ENCODE results near the gene SPTBN5. TPM values are rescaled to one million over a fixed set of nuclear protein-coding genes. Genes with fewer than 3 reads are reported as not detected.

The SPTBN5 gene
- total and polyA plus RNA-seq, 2 donors (not counting 1 experiment from before 2014, with no cell fraction given) = 0.55 to 1.4 TPM

DNA sequence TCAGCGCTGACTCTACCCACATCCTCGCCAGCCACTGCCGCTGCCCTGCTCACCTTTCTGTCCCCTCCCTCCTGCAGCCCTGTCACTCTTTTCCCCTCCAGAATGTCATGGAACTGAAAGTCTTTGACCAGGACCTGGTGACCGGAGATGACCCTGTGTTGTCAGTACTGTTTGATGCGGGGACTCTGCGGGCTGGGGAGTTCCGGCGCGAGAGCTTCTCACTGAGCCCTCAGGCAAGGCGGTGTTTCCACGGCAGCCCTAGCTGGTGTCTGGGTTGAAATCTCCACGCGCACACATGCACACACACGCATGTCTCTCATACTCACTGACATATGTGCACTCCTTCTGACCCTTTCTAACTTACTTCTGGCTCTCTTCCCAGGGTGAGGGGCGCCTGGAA lies 53.2 kb downstream of the SPTBN5 start:
- peaks cover 0 to 14% of the 10 kb centered on the region in 2 experiments for H3K36me3 ChIP-seq (replicated peaks in 1 of 2; ENCODE audit: control extremely low read depth in 1 of 2, control insufficient read depth in 1 of 2, extremely low read depth in 1 of 2, insufficient read depth in 2 of 2, low read length in 1 of 2)
- H3K9me3 ChIP-seq (ENCODE audit: control extremely low read depth in 1 of 3, control insufficient read depth in 2 of 3, insufficient read depth in 1 of 3, low read length in 2 of 3) = no peaks in the 10 kb centered on the region
- DNase-seq = no peak
- H3K27me3 ChIP-seq (replicated peaks in 1 of 4; ENCODE audit: control extremely low read depth in 1 of 4, control insufficient read depth in 3 of 4, insufficient read depth in 4 of 4, low read length in 3 of 4) = no peaks in the 10 kb centered on the region
- H3K4me3 Mint-ChIP-seq = no peak overlapping the region
- H2AFZ ChIP-seq (ENCODE audit: insufficient read depth, low read depth, low read length, poor library complexity, severe bottlenecking) = no peak overlapping the region
- no peak overlapping the region for H3K27ac ChIP-seq (ENCODE audit: low read length in 2 of 2)
- no peaks in the 10 kb centered on the region for H3K4me1 Mint-ChIP-seq
- intact Hi-C loops (cut with micrococcal nuclease) = no loop called here
- CTCF ChIA-PET = no interaction called here
- WGBS (ENCODE audit: insufficient coverage) = over 99% methylated on average over 13 of the region's 15 CpGs
- no peaks in the 10 kb centered on the region for H3K27me3 Mint-ChIP-seq
- H3K4me2 ChIP-seq (replicated peaks; ENCODE audit: low read depth, low read length, poor library complexity, severe bottlenecking) = no peak overlapping the region
- no peak overlapping the region for H3K4me3 ChIP-seq (ENCODE audit: control extremely low read depth in 1 of 5, extremely low read depth in 1 of 5, insufficient read depth in 1 of 5, low read depth in 2 of 5, low read length in 4 of 5)
- no peak overlapping the region for H3K27ac Mint-ChIP-seq
- H3K9ac ChIP-seq (ENCODE audit: low read length) = no peak overlapping the region
- H3K4me1 ChIP-seq (ENCODE audit: control insufficient read depth in 2 of 2, insufficient read depth in 2 of 2, low read length in 2 of 2) = no peaks in the 10 kb centered on the region
- POLR2A ChIA-PET = no interaction called here
- H3K79me2 ChIP-seq (ENCODE audit: control insufficient read depth, insufficient read depth, low read length) = no peaks in the 10 kb centered on the region
- H4K20me1 ChIP-seq (ENCODE audit: control insufficient read depth, insufficient read depth, low read length, poor library complexity, severe bottlenecking) = peaks cover 23% of the 10 kb centered on the region
- TF ChIP-seq EZH2 (IDR thresholded peaks at IDR 0.05; ENCODE audit: borderline replicate concordance, insufficient read depth, low read depth, low read length, poor library complexity, severe bottlenecking) = no peak
- TF ChIP-seq, protein P1, sequence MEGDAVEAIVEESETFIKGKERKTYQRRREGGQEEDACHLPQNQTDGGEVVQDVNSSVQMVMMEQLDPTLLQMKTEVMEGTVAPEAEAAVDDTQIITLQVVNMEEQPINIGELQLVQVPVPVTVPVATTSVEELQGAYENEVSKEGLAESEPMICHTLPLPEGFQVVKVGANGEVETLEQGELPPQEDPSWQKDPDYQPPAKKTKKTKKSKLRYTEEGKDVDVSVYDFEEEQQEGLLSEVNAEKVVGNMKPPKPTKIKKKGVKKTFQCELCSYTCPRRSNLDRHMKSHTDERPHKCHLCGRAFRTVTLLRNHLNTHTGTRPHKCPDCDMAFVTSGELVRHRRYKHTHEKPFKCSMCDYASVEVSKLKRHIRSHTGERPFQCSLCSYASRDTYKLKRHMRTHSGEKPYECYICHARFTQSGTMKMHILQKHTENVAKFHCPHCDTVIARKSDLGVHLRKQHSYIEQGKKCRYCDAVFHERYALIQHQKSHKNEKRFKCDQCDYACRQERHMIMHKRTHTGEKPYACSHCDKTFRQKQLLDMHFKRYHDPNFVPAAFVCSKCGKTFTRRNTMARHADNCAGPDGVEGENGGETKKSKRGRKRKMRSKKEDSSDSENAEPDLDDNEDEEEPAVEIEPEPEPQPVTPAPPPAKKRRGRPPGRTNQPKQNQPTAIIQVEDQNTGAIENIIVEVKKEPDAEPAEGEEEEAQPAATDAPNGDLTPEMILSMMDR (IDR thresholded peaks at IDR 0.05) = no peak
- no peaks in the 10 kb centered on the region for H3K9me3 Mint-ChIP-seq (ENCODE audit: insufficient read depth)
- no peak for ATAC-seq (ENCODE audit: low read depth)

DNA sequence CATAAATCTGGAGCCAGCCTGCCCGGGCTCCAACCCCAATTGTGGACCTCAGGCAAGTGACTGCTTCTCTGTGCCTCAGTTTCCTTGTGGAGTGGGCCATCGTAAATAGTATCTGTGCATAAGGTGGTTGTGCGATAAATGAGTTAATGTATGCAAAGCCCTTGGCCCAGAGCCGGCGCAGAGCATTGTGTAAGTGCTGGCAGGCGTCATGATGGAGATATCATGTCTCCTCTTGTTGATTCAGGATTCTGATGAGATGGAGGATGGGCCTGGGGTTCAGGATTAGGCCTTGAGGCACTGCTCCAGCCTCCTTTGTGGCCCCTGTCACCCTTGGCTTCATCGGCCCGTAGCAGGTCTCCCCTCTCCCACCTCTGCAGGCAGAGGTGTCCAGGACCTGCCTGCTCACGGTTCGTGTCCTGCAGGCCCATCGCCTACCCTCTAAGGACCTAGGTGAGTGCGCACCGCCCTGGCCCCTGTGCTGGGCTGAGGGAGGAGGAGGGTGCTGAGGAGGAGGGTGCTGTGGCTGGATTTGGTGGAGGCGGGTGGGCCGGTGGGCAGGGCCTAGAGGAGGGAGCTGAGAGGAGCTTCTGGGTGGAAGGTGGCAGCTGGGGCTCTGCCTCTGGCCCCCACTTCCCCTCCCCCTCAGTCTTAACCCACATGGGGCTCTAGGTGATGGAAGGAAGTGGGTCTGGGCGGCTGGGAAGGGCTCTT lies 53.9 kb downstream of the SPTBN5 start:
- no peak for TF ChIP-seq EZH2 (IDR thresholded peaks at IDR 0.05; ENCODE audit: borderline replicate concordance, insufficient read depth, low read depth, low read length, poor library complexity, severe bottlenecking)
- TF ChIP-seq, protein P1 (IDR thresholded peaks at IDR 0.05) = no peak
- Histone ChIP-seq H3K9ac (ENCODE audit: low read length) (no peak overlapping the region), H3K27ac (ENCODE audit: low read length in 2 of 2) (no peak overlapping the region), H3K4me3 (ENCODE audit: control extremely low read depth in 1 of 5, extremely low read depth in 1 of 5, insufficient read depth in 1 of 5, low read depth in 2 of 5, low read length in 4 of 5) (no peak overlapping the region), H3K79me2 (ENCODE audit: control insufficient read depth, insufficient read depth, low read length) (no peaks in the 10 kb centered on the region), H3K9me3 (ENCODE audit: control extremely low read depth in 1 of 3, control insufficient read depth in 2 of 3, insufficient read depth in 1 of 3, low read length in 2 of 3) (no peaks in the 10 kb centered on the region), H3K36me3 (replicated peaks in 1 of 2; ENCODE audit: control extremely low read depth in 1 of 2, control insufficient read depth in 1 of 2, extremely low read depth in 1 of 2, insufficient read depth in 2 of 2, low read length in 1 of 2) (peaks cover 0 to 9% of the 10 kb centered on the region in 2 experiments), H2AFZ (ENCODE audit: insufficient read depth, low read depth, low read length, poor library complexity, severe bottlenecking) (no peak overlapping the region), H3K27me3 (replicated peaks in 1 of 4; ENCODE audit: control extremely low read depth in 1 of 4, control insufficient read depth in 3 of 4, insufficient read depth in 4 of 4, low read length in 3 of 4) (no peaks in the 10 kb centered on the region), H3K4me1 (ENCODE audit: control insufficient read depth in 2 of 2, insufficient read depth in 2 of 2, low read length in 2 of 2) (no peaks in the 10 kb centered on the region), H4K20me1 (ENCODE audit: control insufficient read depth, insufficient read depth, low read length, poor library complexity, severe bottlenecking) (peaks cover 26% of the 10 kb centered on the region), H3K4me2 (replicated peaks; ENCODE audit: low read depth, low read length, poor library complexity, severe bottlenecking) (no peak overlapping the region)
- Mint-ChIP-seq H3K4me1 (no peaks in the 10 kb centered on the region), H3K9me3 (ENCODE audit: insufficient read depth) (no peaks in the 10 kb centered on the region), H3K27ac (no peak overlapping the region), H3K27me3 (no peaks in the 10 kb centered on the region), H3K4me3 (no peak overlapping the region)
- CTCF ChIA-PET = no interaction called here
- 97% methylated on average over 10 of the region's 16 CpGs for WGBS (ENCODE audit: insufficient coverage)
- intact Hi-C loops (cut with micrococcal nuclease) = no loop called here
- POLR2A ChIA-PET = no interaction called here
- DNase-seq = no peak
- ATAC-seq (ENCODE audit: low read depth) = no peak

Measured in B cell (primary cell).